ENCODE results near the gene SLC12A7. TPM values are rescaled to one million over a fixed set of nuclear protein-coding genes. Genes with fewer than 3 reads are reported as not detected.

The SLC12A7 gene
- total and polyA plus RNA-seq, 9 of the 15 experiments (the other 6 are each of a cell fraction or from before 2014, with no cell fraction given), result 0.01 to 3.1 (median 0.56) TPM

GRCh38 chr5:1104327-1105006 is 7.4 kb downstream of the SLC12A7 start:
- ATAC-seq (no peak), FAIRE-seq (no peak), DNase-seq (ENCODE audit: extremely low read depth in 1 of 4, low spot score in 3 of 4) (no peak)
- H3K4me2 ChIP-seq (ENCODE audit: insufficient read depth, low read length), result no peak overlapping the region; the same call in 1 of the 2 replicates
- TF ChIP-seq ZNF197 (CRISPR knock-in tag; IDR thresholded peaks at IDR 0.05; ENCODE audit: low read depth), result no peak
- TF ChIP-seq ZNF384 (IDR thresholded peaks at IDR 0.05; ENCODE audit: low read depth, low read length), result no peak
- no peak for TF ChIP-seq CREB5 (CRISPR knock-in tag; IDR thresholded peaks at IDR 0.05)
- 0 out of 2 replicates have a peak, but pooled peaks have one; percentile 4 for TF ChIP-seq KAT7 (CRISPR knock-in tag; IDR thresholded peaks at IDR 0.05; ENCODE audit: borderline replicate concordance)
- 0 out of 2 replicates have a peak, but pooled peaks have one; percentile 12 for TF ChIP-seq USF1 (CRISPR knock-in tag; IDR thresholded peaks at IDR 0.05)
- TF ChIP-seq ZNF175 (CRISPR knock-in tag; IDR thresholded peaks at IDR 0.05; ENCODE audit: low read depth), result no peak
- no peak for TF ChIP-seq ETS1 (conservative IDR thresholded peaks at IDR 0.05; ENCODE audit: control insufficient read depth, low read depth, low read length)
- peak; percentile 49 for TF ChIP-seq BHLHE40 (IDR thresholded peaks at IDR 0.05; ENCODE audit: low read length)
- no peak for TF ChIP-seq PHB2 (IDR thresholded peaks at IDR 0.05; ENCODE audit: low read depth)
- no peak for TF ChIP-seq CBFB (CRISPR knock-in tag; IDR thresholded peaks at IDR 0.05)
- no peak for TF ChIP-seq PTBP1 (IDR thresholded peaks at IDR 0.05; ENCODE audit: low read depth, low read length)
- TF ChIP-seq ZNF639 (CRISPR knock-in tag; conservative IDR thresholded peaks at IDR 0.05 in 1 of 2, IDR thresholded peaks at IDR 0.05 in 1 of 2), result no peak
- ChIA-PET POLR2A (no interaction called here), CTCF (ENCODE audit: low intra/inter-chr PET ratio) (no interaction called here)
- peaks cover 3 to 20% of the 10 kb centered on the region in 2 experiments; a peak in 4 of 5 replicates for H3K27me3 ChIP-seq (ENCODE audit: control insufficient read depth in 2 of 2, insufficient read depth in 2 of 2, low read length in 2 of 2)
- peaks cover 7% of the 10 kb centered on the region; the same call in 1 of the 2 replicates for H4K20me1 ChIP-seq (replicated peaks; ENCODE audit: control insufficient read depth, insufficient read depth, low read length)
- 31% methylated on average over 27 of the region's 27 CpGs for WGBS (ENCODE audit: insufficient coverage, low coverage, missing lambda C conversion rate)
- no peaks in the 10 kb centered on the region for H3K9me3 ChIP-seq (replicated peaks; ENCODE audit: control insufficient read depth, insufficient read depth, low read depth, low read length)
- intact Hi-C loops (cut with micrococcal nuclease), result no loop called here
- peak overlapping the region in 1 of 2 experiments; percentile 74; a peak in 2 of 4 replicates for H3K9ac ChIP-seq (ENCODE audit: insufficient read depth in 1 of 2, low read depth in 2 of 2, low read length in 2 of 2)
- H3K79me2 ChIP-seq (ENCODE audit: control insufficient read depth, insufficient read depth, low read length), result no peaks in the 10 kb centered on the region
- H3K27ac ChIP-seq (ENCODE audit: extremely low read depth, low read depth, low read length), result no peak overlapping the region
- H3K4me1 ChIP-seq (replicated peaks in 1 of 2; ENCODE audit: control insufficient read depth in 2 of 2, insufficient read depth in 2 of 2, low read length in 2 of 2), result peaks cover 50 to 100% of the 10 kb centered on the region in 2 experiments; a peak in 4 of 5 replicates
- H3K36me3 ChIP-seq (ENCODE audit: control insufficient read depth, insufficient read depth, low read length), result no peaks in the 10 kb centered on the region
- no peak overlapping the region for H2AFZ ChIP-seq (ENCODE audit: low read depth, low read length)
- H3K9me1 ChIP-seq (ENCODE audit: control insufficient read depth, insufficient read depth, low read length), result no peaks in the 10 kb centered on the region
- BruUV-seq (replicated peaks), result no TSS peak
- H3K4me3 ChIP-seq, result no peak overlapping the region
- in situ Hi-C loops (cut with MboI), result no loop called here

All from K562 (cell line).